ENCODE results near the gene SSRP1. TPM values are rescaled to one million over a fixed set of nuclear protein-coding genes. Genes with fewer than 3 reads are reported as not detected.
A peak's percentile ranks its signal among the peaks of the same experiment; 100 is the strongest.

SSRP1 gene
- total RNA-seq, 4 donors from 2014 or later, result 51.0 to 67.5 (median 56.5) TPM

DNA sequence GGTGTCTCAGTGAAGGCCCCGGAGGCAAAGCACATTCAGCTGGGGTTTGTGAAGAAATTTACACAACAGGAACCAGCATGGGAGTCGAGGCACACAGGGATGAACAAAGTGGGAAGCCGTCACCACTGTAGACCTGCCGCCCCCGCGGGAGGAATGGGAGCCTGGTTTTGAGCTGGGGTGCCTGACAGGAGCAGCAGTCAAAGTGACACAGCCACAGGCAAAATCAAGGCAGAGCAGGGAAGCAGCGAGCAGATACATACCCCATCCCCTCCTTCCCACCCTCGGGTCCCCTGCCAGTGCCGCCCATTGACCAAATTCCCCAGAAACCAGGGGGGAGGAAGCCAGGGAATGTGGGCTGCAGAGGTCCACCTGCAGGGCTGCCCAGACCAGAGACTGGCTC, 23.3 kb upstream of the SSRP1 start:
- H3K4me1 ChIP-seq, result peaks cover 0 to 12% (median 0%) of the 10 kb centered on the region in 4 donors
- H3K27me3 ChIP-seq, result no peaks in the 10 kb centered on the region
- H3K4me3 ChIP-seq, result no peak overlapping the region
- H3K27ac ChIP-seq, result no peak overlapping the region
- H3K36me3 ChIP-seq, result no peaks in the 10 kb centered on the region
- 61 to 78% methylated on average over 2 to 9 of the region's 9 CpGs for WGBS, 2 donors
- TF ChIP-seq POLR2A (IDR thresholded peaks at IDR 0.05), result no peak
- TF ChIP-seq EP300 (IDR thresholded peaks at IDR 0.05), result no peak
- TF ChIP-seq, protein P1, sequence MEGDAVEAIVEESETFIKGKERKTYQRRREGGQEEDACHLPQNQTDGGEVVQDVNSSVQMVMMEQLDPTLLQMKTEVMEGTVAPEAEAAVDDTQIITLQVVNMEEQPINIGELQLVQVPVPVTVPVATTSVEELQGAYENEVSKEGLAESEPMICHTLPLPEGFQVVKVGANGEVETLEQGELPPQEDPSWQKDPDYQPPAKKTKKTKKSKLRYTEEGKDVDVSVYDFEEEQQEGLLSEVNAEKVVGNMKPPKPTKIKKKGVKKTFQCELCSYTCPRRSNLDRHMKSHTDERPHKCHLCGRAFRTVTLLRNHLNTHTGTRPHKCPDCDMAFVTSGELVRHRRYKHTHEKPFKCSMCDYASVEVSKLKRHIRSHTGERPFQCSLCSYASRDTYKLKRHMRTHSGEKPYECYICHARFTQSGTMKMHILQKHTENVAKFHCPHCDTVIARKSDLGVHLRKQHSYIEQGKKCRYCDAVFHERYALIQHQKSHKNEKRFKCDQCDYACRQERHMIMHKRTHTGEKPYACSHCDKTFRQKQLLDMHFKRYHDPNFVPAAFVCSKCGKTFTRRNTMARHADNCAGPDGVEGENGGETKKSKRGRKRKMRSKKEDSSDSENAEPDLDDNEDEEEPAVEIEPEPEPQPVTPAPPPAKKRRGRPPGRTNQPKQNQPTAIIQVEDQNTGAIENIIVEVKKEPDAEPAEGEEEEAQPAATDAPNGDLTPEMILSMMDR (IDR thresholded peaks at IDR 0.05), result no peak
- DNase-seq (ENCODE audit: low spot score in 2 of 2), result no peak
- H3K9me3 ChIP-seq, result no peaks in the 10 kb centered on the region

DNA sequence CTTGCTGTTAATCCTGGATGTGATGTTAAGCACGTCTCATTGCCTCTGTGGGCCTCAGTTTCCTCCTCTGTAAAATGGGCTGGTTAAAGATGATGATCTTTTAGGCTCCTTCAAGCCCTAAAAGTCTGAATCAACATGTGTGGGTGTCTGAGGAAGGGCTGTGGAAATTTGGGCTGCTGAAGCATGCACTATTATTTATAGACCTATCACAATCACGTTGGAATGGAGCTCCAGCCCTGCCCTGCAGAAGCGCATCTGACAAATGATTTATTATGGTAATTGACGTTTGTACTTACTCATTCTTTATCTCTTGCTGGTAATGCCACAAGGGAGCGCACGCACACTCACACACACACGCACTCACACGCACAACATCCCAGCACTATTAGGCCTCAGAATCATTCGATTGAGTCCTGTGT, 22.9 kb upstream of the SSRP1 start:
- peaks cover 0 to 14% (median 0%) of the 10 kb centered on the region in 4 donors for H3K4me1 ChIP-seq
- TF ChIP-seq EP300 (IDR thresholded peaks at IDR 0.05) (no peak), POLR2A (IDR thresholded peaks at IDR 0.05) (no peak)
- H3K27me3 ChIP-seq, result no peaks in the 10 kb centered on the region
- H3K9me3 ChIP-seq, result no peaks in the 10 kb centered on the region
- H3K36me3 ChIP-seq, result no peaks in the 10 kb centered on the region
- no peak overlapping the region for H3K27ac ChIP-seq
- H3K4me3 ChIP-seq, result no peak overlapping the region
- DNase-seq (ENCODE audit: low spot score in 2 of 2), result no peak
- WGBS, 2 donors, result 67% methylated on average over 9 of the region's 9 CpGs

DNA sequence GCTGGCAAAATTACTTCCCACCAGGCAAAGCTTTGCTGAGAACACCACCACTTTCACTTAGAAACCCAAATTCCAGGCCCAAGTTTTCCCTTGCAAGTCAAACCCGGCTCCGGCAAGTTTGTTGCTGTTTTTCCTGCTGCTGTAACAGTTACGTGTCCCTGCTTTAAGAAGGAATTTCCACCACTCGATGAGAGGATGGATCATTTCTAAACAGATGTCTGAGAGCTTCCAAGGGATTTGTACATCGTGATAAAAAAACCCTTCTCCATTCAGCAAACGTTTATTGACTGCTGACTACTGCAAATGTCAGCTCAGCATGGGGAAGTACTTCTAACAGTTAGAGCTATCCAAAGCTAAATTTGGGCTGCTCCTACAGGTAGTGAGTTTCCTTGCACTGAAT, 22.2 kb upstream of the SSRP1 start:
- Histone ChIP-seq H3K4me3 (no peak overlapping the region), H3K27me3 (no peaks in the 10 kb centered on the region), H3K9me3 (no peaks in the 10 kb centered on the region), H3K4me1 (peaks cover 0 to 17% (median 0%) of the 10 kb centered on the region in 4 donors), H3K36me3 (no peaks in the 10 kb centered on the region), H3K27ac (peak overlapping the region in 2 of 4 donors; percentile 18 to 62)
- 23 to 24% methylated on average over 6 of the region's 6 CpGs for WGBS, 2 donors
- DNase-seq (ENCODE audit: low spot score in 2 of 2), result no peak
- TF ChIP-seq EP300 (IDR thresholded peaks at IDR 0.05), result no peak
- no peak for TF ChIP-seq POLR2A (IDR thresholded peaks at IDR 0.05)
- TF ChIP-seq, protein P1 (IDR thresholded peaks at IDR 0.05), result no peak

- DNase-seq (ENCODE audit: low spot score in 2 of 2), result no peak
- H3K4me1 ChIP-seq, result peaks cover 0 to 17% (median 0%) of the 10 kb centered on the region in 4 donors
- TF ChIP-seq POLR2A (IDR thresholded peaks at IDR 0.05) (no peak), EP300 (IDR thresholded peaks at IDR 0.05) (no peak)
- TF ChIP-seq, protein P1 (IDR thresholded peaks at IDR 0.05), result no peak
- H3K27ac ChIP-seq, result peak overlapping the region in 2 of 4 donors; percentile 43 to 62
- no peaks in the 10 kb centered on the region for H3K27me3 ChIP-seq
- WGBS, 2 donors, result 82 to 88% methylated on average over 3 of the region's 3 CpGs
- H3K9me3 ChIP-seq, result no peaks in the 10 kb centered on the region
- H3K4me3 ChIP-seq, result no peak overlapping the region
- H3K36me3 ChIP-seq, result no peaks in the 10 kb centered on the region
Observed at GRCh38 chr11:57357310-57357709, 21.6 kb upstream of the SSRP1 start.

- no peak for DNase-seq (ENCODE audit: low spot score in 2 of 2)
- 61 to 66% methylated on average over 9 of the region's 9 CpGs for WGBS, 2 donors
- H3K9me3 ChIP-seq, result no peaks in the 10 kb centered on the region
- H3K27ac ChIP-seq, result no peak overlapping the region
- H3K4me3 ChIP-seq, result no peak overlapping the region
- peaks cover 0 to 17% (median 0%) of the 10 kb centered on the region in 4 donors for H3K4me1 ChIP-seq
- H3K36me3 ChIP-seq, result no peaks in the 10 kb centered on the region
- H3K27me3 ChIP-seq, result no peaks in the 10 kb centered on the region
- no peak for TF ChIP-seq POLR2A (IDR thresholded peaks at IDR 0.05)
- no peak for TF ChIP-seq EP300 (IDR thresholded peaks at IDR 0.05)
- TF ChIP-seq, protein P1 (IDR thresholded peaks at IDR 0.05), result no peak
Observed at GRCh38 chr11:57356268-57356667, 20.6 kb upstream of the SSRP1 start.

DNA sequence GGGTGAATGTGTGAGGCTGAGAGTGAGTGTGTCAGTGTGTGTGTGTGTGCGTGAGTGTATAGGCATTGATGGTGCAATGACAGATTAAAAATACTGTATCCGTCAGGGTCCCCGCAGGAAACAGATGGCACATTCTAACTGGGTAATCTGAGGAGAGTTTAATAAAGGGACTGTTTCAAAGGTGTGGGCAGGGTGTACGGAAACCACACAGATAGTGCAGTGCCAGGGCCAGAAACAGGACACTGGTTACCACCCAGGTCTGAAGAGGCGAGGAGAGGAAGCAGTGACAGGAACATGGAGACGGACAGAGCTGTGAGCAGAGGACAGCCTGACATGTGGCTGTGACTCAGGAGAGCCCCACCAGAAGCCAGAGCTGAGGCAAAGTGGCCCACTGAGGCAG, 19.0 kb upstream of the SSRP1 start:
- WGBS, 2 donors, result 79 to 93% methylated on average over 6 of the region's 6 CpGs
- TF ChIP-seq, protein P1 (IDR thresholded peaks at IDR 0.05), result no peak
- TF ChIP-seq POLR2A (IDR thresholded peaks at IDR 0.05) (no peak), EP300 (IDR thresholded peaks at IDR 0.05) (no peak)
- Histone ChIP-seq H3K27me3 (no peaks in the 10 kb centered on the region), H3K4me3 (no peak overlapping the region), H3K4me1 (peaks cover 0 to 20% (median under 1%) of the 10 kb centered on the region in 4 donors), H3K36me3 (no peaks in the 10 kb centered on the region), H3K9me3 (no peaks in the 10 kb centered on the region), H3K27ac (no peak overlapping the region)
- DNase-seq (ENCODE audit: low spot score in 2 of 2), result no peak

All from tibial nerve (tissue), 4 donors.